Pulmonary artery endothelial cell (primary cell): ENCODE data around the gene GPC5. TPM values are rescaled to one million over a fixed set of nuclear protein-coding genes. Genes with fewer than 3 reads are reported as not detected.

Source experiments
- DNase-seq: peaks from one replicate; pipeline ENCODE4 v3.0.0-alpha.2; 2011; ENCODE audit warnings: low read depth, low spot score
- total RNA-seq: library from RNA; depleted of rRNA; stranded (reverse); fragments of >200 nt; gene quantifications from 2 replicates; pipeline ENCODE4 v1.2.3, GENCODE V29; 2014

GPC5 gene
- total RNA-seq, 1 donor from 2014 or later, result not detected

GRCh38 chr13:91955546-91956355, 557.3 kb downstream of the GPC5 start:
- no peak for DNase-seq

- no peak for DNase-seq
Observed at GRCh38 chr13:91960947-91961346, 562.5 kb downstream of the GPC5 start.

GRCh38 chr13:91962946-91963345, 564.5 kb downstream of the GPC5 start:
- no peak for DNase-seq

GRCh38 chr13:91965511-91965910, 567.1 kb downstream of the GPC5 start:
- no peak for DNase-seq

GRCh38 chr13:91978571-91978970, 580.1 kb downstream of the GPC5 start:
- DNase-seq, result no peak

GRCh38 chr13:91986761-91987483, 588.5 kb downstream of the GPC5 start:
- no peak for DNase-seq

GRCh38 chr13:91988331-91988730, 589.9 kb downstream of the GPC5 start:
- no peak for DNase-seq

- no peak for DNase-seq
Observed at GRCh38 chr13:92012787-92013186, 614.4 kb downstream of the GPC5 start.

- no peak for DNase-seq
Observed at GRCh38 chr13:92017737-92018136, 619.3 kb downstream of the GPC5 start.

GRCh38 chr13:92028695-92029094, 630.3 kb downstream of the GPC5 start:
- DNase-seq, result no peak

GRCh38 chr13:92029641-92030040, 631.2 kb downstream of the GPC5 start:
- DNase-seq, result no peak

- no peak for DNase-seq
Observed at GRCh38 chr13:92038905-92039304, 640.5 kb downstream of the GPC5 start.

GRCh38 chr13:92042522-92042921, 644.1 kb downstream of the GPC5 start:
- no peak for DNase-seq

- DNase-seq, result no peak
Observed at GRCh38 chr13:92044351-92044750, 645.9 kb downstream of the GPC5 start.

- no peak for DNase-seq
Observed at GRCh38 chr13:92054389-92054788, 656.0 kb downstream of the GPC5 start.

GRCh38 chr13:92074658-92075057, 676.2 kb downstream of the GPC5 start:
- no peak for DNase-seq

- no peak for DNase-seq
Observed at GRCh38 chr13:92097337-92097903, 699.0 kb downstream of the GPC5 start.

GRCh38 chr13:92101801-92102200, 703.4 kb downstream of the GPC5 start:
- DNase-seq, result no peak

GRCh38 chr13:92103689-92104153, 705.3 kb downstream of the GPC5 start:
- no peak for DNase-seq

GRCh38 chr13:92122186-92122853, 723.9 kb downstream of the GPC5 start:
- no peak for DNase-seq

- DNase-seq, result no peak
Observed at GRCh38 chr13:92126399-92126798, 728.0 kb downstream of the GPC5 start.

- DNase-seq, result no peak
Observed at GRCh38 chr13:92135509-92135908, 737.1 kb downstream of the GPC5 start.
